Rectal smooth muscle tissue (tissue), 1 donor: ENCODE results near the gene ZBED4.
A peak's percentile ranks its signal among the peaks of the same experiment; 100 is the strongest.

ENCODE experiments used
- H3K27ac ChIP-seq: one replicate; pipeline ENCODE4 v1.7.0; 2013; ENCODE audit warnings: low read depth, low read length, inconsistent platforms
- H3K27me3 ChIP-seq: one replicate; pipeline ENCODE4 v1.7.0; 2013; ENCODE audit warnings: low read length; ENCODE audit not compliant: control insufficient read depth, insufficient read depth
- H3K36me3 ChIP-seq: one replicate; pipeline ENCODE4 v1.7.0; 2013; ENCODE audit warnings: low read length; ENCODE audit not compliant: control insufficient read depth, insufficient read depth
- H3K4me1 ChIP-seq: one replicate; pipeline ENCODE4 v1.7.0; 2013; ENCODE audit warnings: low read length; ENCODE audit not compliant: control insufficient read depth, insufficient read depth
- H3K4me3 ChIP-seq: one replicate; pipeline ENCODE4 v1.7.0; 2013; ENCODE audit warnings: low read length
- H3K9ac ChIP-seq: one replicate; pipeline ENCODE4 v1.7.0; 2013; ENCODE audit warnings: low read length

ZBED4 gene

DNA sequence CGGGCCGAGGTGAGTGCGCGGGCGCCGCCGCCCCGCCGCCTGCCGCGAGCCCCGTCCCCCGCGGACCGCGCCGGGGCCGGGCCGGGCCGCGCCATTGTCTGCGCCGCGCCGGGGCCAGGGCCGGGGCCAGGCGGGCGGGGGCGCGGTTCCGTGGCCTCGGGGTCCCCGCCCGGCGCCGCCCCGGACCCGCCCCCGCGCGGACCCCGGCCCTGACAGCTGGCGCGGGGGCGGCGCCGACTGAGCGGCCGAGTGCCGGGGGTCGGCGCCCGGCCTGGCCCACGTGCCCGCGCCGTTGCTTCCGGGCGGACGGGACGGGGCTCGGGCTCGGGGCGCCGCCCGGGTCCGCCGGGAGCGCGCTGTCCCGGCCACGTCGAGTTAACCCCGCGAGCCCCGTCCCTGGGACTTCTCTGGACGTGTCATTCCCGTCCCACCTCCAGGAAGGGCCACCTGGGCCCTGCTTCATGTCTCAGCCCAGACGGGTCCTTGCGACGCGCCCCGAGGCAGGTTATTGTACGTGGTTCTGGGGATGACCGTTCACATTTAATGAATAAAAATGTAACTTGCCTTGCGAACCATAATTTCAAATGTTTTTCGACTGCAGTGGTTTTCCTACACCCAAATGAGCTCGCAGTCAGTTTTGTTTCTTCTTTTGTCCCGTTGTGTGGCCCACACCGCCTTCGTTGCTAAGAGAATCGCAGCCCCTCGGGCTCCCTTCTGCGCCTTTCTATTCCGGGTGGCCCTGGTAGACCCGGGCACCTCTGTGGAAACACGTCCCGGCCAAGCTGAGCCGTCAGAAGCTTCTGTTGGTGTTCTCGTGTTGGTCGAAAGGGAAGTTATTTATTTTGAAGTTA lies 562 bp downstream of the ZBED4 start:
- Histone ChIP-seq H3K27ac (no peak overlapping the region), H3K9ac (peak overlapping the region; percentile 25), H3K36me3 (no peaks in the 10 kb centered on the region), H3K4me3 (peak overlapping the region; percentile 81), H3K4me1 (no peaks in the 10 kb centered on the region), H3K27me3 (peaks cover 7% of the 10 kb centered on the region)

DNA sequence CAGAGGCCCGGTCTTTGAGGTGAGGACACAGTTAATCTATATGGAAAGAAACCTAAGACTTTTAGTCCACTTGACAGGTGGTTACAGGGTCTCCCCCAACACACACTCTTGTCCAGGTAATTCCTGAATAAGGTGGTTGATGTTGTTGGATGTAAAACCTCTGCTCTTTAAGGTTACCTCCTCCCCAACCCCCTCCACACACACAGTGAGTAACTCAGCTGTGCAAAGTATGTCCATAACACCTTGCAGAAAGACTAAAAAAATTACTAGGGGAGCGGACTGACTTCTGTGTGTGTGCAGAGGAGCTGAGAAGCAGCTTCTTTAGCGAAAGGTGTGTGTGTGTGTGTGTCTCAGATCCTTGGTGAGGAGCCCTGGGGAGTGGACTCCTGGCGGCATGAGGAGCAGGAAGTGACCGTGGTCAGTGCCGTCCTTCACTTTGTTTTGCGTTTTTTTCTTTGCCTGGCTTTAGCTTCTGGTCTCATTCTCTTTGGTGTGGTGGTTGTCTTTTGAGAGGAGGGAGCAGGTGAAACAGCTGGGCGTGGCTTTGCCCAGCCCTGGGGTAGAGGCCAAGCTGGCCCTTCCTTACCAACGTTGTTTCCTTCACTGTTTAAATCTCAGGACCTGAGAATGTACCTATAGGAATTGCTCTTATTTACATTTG lies 1.7 kb downstream of the ZBED4 start:
- H3K27ac ChIP-seq, result no peak overlapping the region
- no peaks in the 10 kb centered on the region for H3K27me3 ChIP-seq
- H3K4me1 ChIP-seq, result no peaks in the 10 kb centered on the region
- peak overlapping the region; percentile 81 for H3K4me3 ChIP-seq
- H3K9ac ChIP-seq, result peak overlapping the region; percentile 53
- H3K36me3 ChIP-seq, result no peaks in the 10 kb centered on the region

DNA sequence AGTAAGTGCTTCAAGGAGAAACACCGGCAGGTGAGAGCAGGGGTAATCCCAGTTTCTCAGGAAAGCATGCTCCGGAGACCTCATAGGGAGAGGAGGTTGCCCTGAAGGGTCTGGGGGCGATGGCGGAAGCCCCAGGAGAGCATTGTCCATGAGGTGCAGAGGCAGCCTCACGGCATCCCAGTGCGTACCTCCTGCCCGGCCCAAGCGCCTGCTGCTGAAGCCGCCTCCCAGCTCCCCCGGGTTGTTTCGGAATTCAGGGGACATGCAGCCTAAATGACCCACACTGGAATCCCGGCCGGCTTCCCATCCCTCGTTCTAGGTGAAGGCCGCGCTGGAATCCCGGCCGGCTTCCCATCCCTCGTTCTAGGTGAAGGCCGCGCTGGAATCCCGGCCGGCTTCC lies 2.7 kb downstream of the ZBED4 start:
- Histone ChIP-seq H3K4me1 (no peaks in the 10 kb centered on the region), H3K27ac (no peak overlapping the region), H3K4me3 (no peak overlapping the region), H3K27me3 (no peaks in the 10 kb centered on the region), H3K9ac (no peak overlapping the region), H3K36me3 (no peaks in the 10 kb centered on the region)

DNA sequence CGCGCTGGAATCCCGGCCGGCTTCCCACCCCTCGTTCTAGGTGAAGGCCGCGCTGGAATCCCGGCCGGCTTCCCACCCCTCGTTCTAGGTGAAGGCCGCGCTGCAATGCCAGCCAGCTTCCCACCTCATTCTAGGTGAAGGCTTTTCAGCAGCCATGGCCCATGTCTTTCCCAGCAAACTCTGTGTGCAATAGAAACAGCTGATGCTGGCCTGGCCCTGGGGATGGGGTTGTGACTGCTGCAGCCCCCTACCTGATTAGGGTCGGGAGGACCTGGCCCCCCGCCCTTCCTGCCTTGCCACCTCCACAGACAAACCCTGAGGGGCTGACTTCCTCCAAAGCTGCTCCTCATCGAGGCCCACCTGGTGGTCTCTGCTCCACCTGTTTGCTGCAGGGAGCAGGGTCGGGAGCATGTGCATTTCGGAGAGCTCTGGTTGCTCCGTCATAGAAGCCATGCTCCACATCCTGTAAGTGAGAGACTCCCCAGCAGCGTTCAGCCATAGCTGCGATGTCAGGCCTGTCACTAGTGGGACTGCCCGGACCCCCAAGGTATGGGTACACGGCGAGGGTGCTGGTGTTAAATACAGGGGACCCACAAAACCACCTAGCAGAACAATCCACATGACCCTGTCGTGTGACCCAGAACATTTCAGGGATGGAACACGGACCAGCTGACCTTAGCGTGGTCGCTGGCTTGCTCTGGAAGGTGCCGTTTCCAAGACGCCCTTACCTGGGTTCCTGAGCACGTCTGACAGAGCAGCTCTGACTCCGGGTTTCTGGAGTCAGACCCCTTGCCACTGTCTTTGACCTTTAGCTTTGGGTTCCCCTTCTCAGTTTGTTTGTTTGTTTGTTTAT lies 3.3 kb downstream of the ZBED4 start:
- no peak overlapping the region for H3K4me3 ChIP-seq
- H3K27me3 ChIP-seq, result no peaks in the 10 kb centered on the region
- H3K36me3 ChIP-seq, result no peaks in the 10 kb centered on the region
- no peak overlapping the region for H3K27ac ChIP-seq
- no peaks in the 10 kb centered on the region for H3K4me1 ChIP-seq
- no peak overlapping the region for H3K9ac ChIP-seq

GRCh38 chr22:49858827-49859226 lies 5.2 kb downstream of the ZBED4 start:
- Histone ChIP-seq H3K36me3 (no peaks in the 10 kb centered on the region), H3K27me3 (no peaks in the 10 kb centered on the region), H3K27ac (no peak overlapping the region), H3K9ac (no peak overlapping the region), H3K4me1 (no peaks in the 10 kb centered on the region), H3K4me3 (no peak overlapping the region)

GRCh38 chr22:49861642-49862495 lies 8.2 kb downstream of the ZBED4 start:
- H3K27ac ChIP-seq, result no peak overlapping the region
- no peak overlapping the region for H3K4me3 ChIP-seq
- no peaks in the 10 kb centered on the region for H3K4me1 ChIP-seq
- no peaks in the 10 kb centered on the region for H3K27me3 ChIP-seq
- no peaks in the 10 kb centered on the region for H3K36me3 ChIP-seq
- H3K9ac ChIP-seq, result no peak overlapping the region

DNA sequence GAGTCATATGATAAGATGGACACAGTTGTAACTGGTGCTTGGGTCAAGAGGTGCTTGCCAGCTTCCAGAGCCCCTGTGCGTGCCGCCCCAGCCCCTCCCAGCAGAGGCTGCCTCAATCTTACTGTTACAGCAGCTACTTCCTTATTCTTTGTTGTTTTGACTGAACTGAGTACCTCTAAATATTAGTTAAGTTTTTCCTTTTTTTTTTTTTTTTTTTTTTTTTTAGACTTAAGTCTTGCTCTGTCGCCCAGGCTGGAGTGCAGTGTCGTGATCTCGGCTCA lies 8.8 kb downstream of the ZBED4 start:
- H3K4me1 ChIP-seq, result no peaks in the 10 kb centered on the region
- H3K4me3 ChIP-seq, result no peak overlapping the region
- H3K9ac ChIP-seq, result no peak overlapping the region
- H3K27ac ChIP-seq, result no peak overlapping the region
- no peaks in the 10 kb centered on the region for H3K27me3 ChIP-seq
- H3K36me3 ChIP-seq, result no peaks in the 10 kb centered on the region

- Histone ChIP-seq H3K27ac (no peak overlapping the region), H3K9ac (no peak overlapping the region), H3K4me1 (no peaks in the 10 kb centered on the region), H3K36me3 (no peaks in the 10 kb centered on the region), H3K4me3 (no peak overlapping the region), H3K27me3 (no peaks in the 10 kb centered on the region)
Observed at GRCh38 chr22:49863931-49864330, 10.3 kb downstream of the ZBED4 start.

- no peaks in the 10 kb centered on the region for H3K36me3 ChIP-seq
- H3K27me3 ChIP-seq, result no peaks in the 10 kb centered on the region
- no peak overlapping the region for H3K4me3 ChIP-seq
- H3K9ac ChIP-seq, result no peak overlapping the region
- no peak overlapping the region for H3K27ac ChIP-seq
- H3K4me1 ChIP-seq, result no peaks in the 10 kb centered on the region
Observed at GRCh38 chr22:49865156-49865555, 11.5 kb downstream of the ZBED4 start.

DNA sequence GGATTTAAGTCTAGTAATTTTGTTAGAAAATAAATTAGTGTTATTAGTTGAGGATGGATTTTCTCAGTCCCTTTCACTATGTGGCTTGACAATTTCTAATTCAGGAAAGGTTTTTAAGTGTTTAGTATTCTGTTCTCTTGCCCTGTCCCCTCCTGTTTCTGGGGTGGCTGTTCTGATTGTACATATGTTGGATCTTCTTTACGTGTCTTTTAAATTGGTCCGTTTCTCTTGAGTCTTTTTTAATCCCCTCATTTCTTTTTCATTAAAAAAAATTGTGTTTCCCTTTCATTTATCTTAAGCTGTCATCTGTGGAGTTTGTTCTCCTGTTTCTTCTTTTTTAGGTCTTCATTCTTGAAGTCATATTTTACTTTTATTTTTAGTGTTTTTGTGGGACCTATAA lies 12.5 kb downstream of the ZBED4 start:
- H3K36me3 ChIP-seq, result no peaks in the 10 kb centered on the region
- no peak overlapping the region for H3K4me3 ChIP-seq
- no peak overlapping the region for H3K9ac ChIP-seq
- H3K27me3 ChIP-seq, result no peaks in the 10 kb centered on the region
- H3K27ac ChIP-seq, result no peak overlapping the region
- H3K4me1 ChIP-seq, result no peaks in the 10 kb centered on the region

DNA sequence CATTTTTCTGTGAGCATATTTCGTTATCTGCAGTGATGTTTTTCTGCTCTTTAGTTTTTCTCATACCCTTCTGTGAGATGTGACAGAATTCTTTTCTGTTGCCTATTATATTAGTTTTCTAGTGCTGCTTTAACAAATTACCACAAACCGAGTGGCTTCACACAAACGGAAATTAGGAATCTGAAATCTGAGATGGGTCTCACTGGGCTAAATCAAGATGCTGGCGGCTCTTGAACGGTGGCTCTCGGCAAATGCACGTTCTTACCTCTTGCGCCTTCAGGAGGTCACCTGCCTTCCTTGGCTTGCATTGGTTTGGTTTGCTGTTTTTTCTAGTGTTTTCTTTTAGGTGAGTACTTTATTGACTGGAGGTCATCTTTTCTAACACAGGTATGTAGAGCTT lies 13.0 kb downstream of the ZBED4 start:
- H3K36me3 ChIP-seq, result no peaks in the 10 kb centered on the region
- H3K27me3 ChIP-seq, result no peaks in the 10 kb centered on the region
- H3K27ac ChIP-seq, result no peak overlapping the region
- H3K4me1 ChIP-seq, result no peaks in the 10 kb centered on the region
- no peak overlapping the region for H3K9ac ChIP-seq
- no peak overlapping the region for H3K4me3 ChIP-seq
